Activated T-helper 9 cell treated with anti-CD3 and anti-CD28 coated beads, Interleukin-2, amount 50 U/mL, for 16 hours (primary cell): ENCODE data around the gene CFAP100.

Experiments used
- DNase-seq: peaks from one replicate; pipeline ENCODE4 v3.0.0-alpha.2; 2020; ENCODE audit warnings: low read depth

Gene CFAP100

GRCh38 chr3:126356373-126357264 is 38.1 kb upstream of the CFAP100 start:
- no peak for DNase-seq

- DNase-seq, result peak; percentile 60
Measured at GRCh38 chr3:126357295-126358037, 37.2 kb upstream of the CFAP100 start, which contains the start of gene KLF15. Gene KLF15 (minus strand): TSS chr3:126357408. CDS start chr3:126352922, 4,486 bp downstream.

- DNase-seq, result no peak
Measured at GRCh38 chr3:126358038-126358815, 36.5 kb upstream of the CFAP100 start.

- no peak for DNase-seq
Measured at GRCh38 chr3:126358816-126359181, 35.9 kb upstream of the CFAP100 start.

GRCh38 chr3:126360046-126360713 is 34.5 kb upstream of the CFAP100 start:
- DNase-seq, result no peak

- DNase-seq, result no peak
Measured at GRCh38 chr3:126360714-126361060, 34.0 kb upstream of the CFAP100 start.

- no peak for DNase-seq
Measured at GRCh38 chr3:126361211-126361610, 33.5 kb upstream of the CFAP100 start.

- DNase-seq, result no peak
Measured at GRCh38 chr3:126364130-126364695, 30.5 kb upstream of the CFAP100 start.

- no peak for DNase-seq
Measured at GRCh38 chr3:126364731-126365301, 29.9 kb upstream of the CFAP100 start.

- DNase-seq, result no peak
Measured at GRCh38 chr3:126365351-126366277, 29.1 kb upstream of the CFAP100 start.

- no peak for DNase-seq
Measured at GRCh38 chr3:126367316-126367805, 27.3 kb upstream of the CFAP100 start.

GRCh38 chr3:126369490-126369889 is 25.2 kb upstream of the CFAP100 start:
- DNase-seq, result no peak

- DNase-seq, result no peak
Measured at GRCh38 chr3:126370055-126370454, 24.7 kb upstream of the CFAP100 start.

GRCh38 chr3:126370606-126371005 is 24.1 kb upstream of the CFAP100 start:
- no peak for DNase-seq

- DNase-seq, result no peak
Measured at GRCh38 chr3:126371096-126371705, 23.5 kb upstream of the CFAP100 start.

- DNase-seq, result no peak
Measured at GRCh38 chr3:126372413-126373145, 22.1 kb upstream of the CFAP100 start.

GRCh38 chr3:126373146-126373613 is 21.5 kb upstream of the CFAP100 start:
- no peak for DNase-seq
